HG02981 (cell line): ENCODE data around the gene CFAP251.

Source experiments
- ATAC-seq: cut with Tn5 transposase; IDR thresholded peaks from one replicate; pipeline ENCODE4 v1.9.1; 2021; ENCODE audit warnings: mild to moderate bottlenecking, moderate library complexity; ENCODE audit not compliant: unreplicated experiment

CFAP251 gene

DNA sequence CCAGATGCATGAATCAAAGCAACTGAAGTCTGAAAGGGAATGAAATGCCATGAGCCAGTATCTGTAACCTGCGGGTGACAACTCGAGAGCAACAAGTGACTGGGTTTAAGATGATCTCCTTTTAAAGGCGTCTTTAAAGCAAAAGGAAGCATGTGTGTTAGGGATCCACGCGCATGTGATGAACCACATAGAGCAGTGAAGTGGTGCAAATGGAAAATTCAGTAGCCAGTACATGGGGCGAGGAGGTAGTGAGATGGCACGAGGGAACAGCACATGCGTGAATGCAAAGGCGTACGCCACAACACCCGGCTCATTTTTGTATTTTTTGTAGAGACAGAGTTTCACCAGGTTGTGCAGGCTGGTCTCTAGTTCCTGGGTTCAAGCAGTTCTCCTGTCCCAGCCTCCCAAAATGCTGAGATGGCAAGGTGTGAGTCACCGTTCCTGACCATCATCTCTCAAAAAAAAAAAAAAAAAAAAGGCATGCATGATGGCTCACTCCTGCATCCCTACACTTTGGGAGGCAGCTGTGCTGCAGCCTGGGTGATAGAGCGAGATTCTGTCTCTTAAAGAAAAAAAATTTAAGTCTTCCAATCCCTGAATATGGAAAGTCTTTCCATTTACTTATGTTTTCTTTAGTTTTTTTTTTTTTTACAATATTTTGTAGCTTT is 78.7 kb downstream of the CFAP251 start:
- ATAC-seq: no peak

DNA sequence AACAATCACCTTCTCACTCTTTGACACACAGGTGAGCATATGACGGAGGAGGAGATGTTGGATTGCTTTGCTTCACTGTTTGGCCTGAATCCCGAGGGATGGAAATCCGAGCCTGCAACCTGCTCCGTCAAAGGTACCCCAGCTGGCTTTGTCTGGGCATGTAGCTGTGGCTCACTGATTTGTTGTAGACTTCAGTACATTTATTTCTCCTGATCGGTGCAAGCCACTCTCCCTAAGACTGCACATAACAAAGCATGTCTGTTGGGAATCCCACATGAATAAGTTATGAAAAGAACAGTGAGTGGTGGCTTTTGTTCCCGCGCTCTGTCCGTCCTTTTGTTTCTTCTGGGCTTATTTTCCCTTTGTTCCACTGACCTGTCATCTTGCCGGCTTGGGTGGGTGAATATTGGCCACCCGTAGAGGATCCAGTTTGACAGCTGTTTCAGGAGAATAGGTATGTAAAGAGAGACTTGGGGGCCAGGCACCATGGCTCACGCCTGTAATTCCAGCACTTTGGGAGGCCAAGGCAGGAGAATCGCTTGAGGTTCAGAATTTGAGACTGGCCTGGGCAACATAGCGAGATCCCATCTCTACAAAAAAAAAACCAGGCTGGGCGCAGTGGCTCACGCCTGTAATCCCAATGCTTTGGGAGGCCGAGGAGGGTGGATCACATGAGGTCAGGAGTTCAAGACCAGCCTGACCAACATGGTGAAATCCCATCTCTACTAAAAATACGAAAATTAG is 83.2 kb downstream of the CFAP251 start:
- no peak for ATAC-seq

DNA sequence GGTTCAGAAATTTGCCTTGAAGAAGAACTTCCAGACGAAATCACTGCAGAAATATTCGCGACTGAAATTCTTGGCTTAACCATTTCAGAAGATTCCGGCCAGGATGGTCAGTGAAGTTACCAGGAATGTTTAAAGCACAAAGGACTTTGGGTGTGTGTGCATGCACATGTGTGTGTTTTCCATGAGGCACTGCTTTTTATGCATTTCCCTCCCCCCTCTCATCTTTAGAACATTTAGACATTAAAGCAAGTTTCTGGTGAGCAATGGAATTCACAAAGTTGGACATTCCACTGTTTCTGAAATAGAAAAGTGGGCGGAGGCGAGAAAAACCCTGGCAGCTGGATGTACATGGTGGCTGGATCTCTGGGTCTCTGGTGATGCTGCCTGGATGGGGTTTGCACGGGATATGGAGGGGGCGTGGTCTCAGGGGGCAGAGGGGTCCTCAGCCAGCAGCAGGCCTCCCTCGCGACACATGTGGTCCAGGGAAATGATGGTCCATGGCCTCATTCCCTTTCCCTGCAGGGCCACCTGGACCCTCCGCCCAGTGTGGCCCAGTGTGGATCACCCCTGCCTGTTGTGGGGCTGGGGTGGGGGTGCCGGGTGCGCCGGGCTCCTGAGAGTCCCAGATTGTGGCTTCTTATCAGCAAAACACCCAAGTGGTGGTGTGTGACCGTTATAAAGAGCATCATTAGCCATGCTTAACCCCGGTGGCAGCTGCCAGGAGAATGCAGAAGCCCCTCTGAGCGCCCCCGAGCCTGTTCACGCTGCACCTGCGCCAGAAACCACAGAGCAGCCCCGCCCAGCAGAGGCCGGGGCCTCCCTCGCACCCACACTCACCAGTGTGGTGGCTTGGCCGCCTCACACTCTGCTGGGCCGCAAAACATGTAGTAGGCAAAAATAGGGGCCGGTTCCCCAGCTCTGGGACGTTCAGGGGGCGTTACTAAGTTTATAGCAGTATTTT is 85.5 kb downstream of the CFAP251 start:
- ATAC-seq: no peak

DNA sequence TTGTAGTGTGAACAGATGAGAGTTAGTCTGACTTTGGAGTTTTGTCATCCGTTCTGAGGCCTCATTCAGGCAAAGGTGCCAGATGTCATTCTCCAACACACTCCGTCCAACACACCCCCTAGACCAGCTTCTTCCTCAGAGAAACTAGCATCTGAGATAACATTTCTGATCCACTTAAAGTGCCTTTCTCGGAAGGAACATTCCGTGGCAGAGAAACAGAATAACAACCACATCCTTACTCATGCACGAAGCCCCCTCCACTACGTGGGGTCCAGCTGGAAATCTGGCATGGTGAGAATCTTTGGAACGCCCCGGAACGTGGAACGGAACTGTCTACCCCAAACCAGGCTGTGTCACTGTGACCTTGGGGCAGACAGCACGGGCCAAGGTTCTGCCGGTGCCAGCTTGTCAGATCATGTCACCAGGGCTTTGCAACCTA is 86.3 kb downstream of the CFAP251 start:
- no peak for ATAC-seq

DNA sequence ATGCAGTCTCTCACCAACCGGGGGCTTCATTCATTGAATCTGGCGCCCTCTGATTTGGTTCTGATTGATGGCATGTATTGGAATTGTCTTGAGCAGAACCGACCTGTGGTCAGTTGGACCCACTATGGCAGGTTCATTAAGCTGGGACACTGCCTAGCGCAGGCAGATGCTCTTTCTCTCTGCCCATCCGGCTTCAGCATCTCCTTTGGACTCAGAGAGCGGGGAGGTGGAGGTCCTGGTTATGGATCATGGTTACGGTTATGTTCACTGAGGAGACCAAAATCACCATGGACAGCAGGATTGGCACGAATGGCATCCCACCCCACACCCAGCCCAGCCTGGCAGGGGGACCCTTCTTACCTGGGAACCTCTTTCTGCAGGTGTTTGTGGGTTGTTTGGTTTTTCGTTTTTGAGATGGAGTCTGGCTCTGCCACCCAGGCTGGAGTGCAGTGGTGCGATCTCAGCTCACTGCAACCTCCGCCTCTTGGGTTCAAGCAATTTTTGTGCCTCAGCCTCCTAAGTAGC is 86.9 kb downstream of the CFAP251 start:
- ATAC-seq: no peak

DNA sequence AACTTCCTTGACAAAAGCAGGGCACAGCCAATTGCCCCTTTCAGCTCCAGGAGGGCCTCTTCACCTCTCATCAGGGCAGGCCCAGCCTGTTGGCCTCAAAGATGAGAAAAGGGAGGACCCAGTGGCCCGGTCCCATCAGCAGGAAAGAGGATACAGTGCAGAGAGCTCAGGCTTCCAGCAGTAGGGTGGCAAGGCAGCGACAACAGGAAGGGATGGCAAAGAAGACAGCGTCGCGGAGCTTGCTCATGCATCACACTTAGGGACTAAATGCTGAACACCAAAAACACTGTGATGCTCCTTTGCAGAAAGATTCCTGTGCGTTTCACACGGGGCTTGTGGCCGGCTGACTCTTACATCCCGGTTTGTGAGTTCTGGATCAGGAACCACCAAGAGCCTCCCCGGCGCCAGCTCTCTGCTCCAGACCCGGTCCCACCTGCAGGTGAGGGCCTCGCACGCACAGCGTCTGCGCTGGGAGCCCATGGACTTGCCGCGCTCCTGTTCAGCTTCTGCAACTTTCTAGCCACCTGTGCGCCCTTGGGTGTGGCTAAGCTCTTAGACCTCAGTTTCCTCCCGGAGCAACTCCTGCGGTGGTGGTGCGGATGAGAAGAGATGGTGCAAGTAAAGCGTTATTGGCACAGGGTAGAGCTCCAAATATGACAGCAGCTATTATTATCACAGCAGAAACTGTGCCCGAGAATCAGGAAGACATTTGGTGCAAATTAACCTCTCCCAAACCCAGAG is 88.0 kb downstream of the CFAP251 start:
- no peak for ATAC-seq

DNA sequence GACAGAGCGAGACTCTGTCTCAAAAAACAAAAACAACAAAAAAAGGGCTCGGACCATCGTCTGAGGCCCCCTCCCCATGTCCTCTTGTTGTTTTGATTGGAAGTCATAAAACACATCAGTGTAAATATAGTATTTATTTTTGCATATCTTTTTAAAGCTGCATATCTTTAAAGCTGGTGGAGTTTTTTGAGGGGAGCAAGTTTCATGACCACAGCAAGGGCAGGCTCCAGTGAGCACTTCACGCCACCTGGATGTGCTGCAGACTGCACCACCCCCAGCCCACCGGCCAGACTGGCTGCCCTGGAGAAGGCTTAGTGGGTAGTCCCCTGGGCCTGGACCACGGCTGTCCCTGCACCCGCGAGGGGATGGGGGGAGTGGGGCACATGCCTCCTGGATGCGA is 91.3 kb downstream of the CFAP251 start:
- ATAC-seq: no peak

DNA sequence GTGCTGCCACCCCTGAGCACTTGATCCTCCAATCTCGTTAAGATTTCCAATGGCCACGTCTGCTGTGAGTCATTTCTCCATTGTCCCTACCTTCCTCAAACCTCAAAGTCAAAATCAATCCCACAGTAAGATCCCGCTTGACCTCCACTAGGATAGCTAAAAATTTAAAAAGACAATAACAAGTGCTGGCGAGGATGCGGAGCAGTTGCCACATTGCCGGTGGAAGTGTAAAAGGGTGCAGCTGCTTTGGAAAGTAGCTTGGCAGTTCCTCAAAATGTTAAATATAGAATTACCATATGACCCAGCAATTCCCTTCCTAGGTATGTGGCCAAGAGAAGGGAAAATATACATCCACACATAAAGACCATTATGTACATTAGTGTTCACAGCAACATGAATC is 93.8 kb downstream of the CFAP251 start:
- no peak for ATAC-seq

DNA sequence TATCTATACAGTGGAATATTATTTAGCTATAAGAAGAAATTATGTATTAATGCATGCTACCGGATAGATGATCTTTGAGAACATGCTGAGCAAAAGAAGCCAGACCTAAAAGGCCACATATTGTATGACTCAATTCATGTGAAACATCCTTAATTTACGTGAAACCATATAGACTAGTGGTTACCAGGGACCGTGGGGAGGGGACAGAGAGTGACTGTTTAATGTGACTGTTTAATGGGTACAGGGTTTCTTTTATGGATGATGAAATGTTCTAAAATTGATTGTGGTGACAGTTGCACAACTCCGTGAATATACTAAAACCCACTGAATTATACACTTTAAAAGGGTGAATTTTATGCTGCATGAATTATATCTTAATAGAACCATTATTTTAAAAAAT is 94.7 kb downstream of the CFAP251 start:
- no peak for ATAC-seq

DNA sequence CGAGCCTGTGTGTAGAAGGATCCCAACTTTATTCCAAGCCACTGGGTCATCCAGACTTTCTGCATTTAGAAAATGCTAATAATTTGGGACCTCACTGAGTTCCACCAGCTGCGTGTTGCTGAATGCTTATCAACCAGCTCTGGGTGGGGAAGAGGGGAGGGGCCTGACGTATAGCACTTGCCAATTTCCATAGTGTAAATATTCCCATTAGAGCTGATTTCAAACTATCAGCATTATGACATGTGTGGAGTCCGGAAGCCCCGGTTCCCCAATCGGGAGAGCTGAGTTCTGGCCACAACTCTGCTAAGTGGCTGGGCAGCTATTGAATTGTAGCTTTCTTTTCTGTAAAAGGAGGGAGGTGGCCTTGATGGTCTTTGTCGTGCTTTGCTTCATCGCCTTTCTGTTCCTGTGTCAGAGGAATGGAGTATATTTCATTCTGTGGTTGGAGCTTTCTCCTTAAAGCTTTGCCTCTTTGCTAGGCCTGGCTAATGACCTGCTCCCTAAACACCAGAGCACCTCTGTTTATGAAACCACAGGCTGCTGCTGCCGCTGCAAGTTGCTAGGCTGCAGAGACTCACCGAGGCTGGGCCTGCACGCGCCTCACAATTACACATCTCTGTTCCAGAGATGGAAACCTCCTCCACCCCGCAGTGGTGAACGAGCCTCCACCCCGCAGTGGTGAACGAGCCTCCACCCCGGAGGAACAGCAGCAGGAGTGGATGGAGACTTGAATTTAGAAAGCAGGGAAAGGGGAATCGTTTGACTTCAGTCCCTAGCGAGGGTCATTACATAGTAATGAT is 95.6 kb downstream of the CFAP251 start:
- no peak for ATAC-seq

DNA sequence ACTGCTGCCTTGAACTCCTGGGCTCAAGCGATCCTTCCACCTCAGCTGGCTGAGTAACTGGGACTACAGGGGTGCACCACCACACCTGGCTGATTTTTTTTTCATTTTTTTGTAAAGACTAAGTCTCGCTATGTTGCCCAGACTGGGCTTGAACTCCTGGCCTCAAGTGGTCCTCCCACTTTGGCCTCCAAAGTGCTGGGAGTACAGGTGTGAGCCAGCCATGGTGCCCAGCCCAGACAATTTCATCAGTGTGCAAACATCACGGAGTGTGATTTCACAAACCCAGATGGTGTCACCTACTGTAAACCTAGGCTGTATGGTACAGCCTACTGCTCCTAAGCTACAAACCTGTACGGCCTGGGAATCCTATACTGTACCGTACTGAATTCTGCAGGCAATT is 96.4 kb downstream of the CFAP251 start:
- ATAC-seq: no peak

DNA sequence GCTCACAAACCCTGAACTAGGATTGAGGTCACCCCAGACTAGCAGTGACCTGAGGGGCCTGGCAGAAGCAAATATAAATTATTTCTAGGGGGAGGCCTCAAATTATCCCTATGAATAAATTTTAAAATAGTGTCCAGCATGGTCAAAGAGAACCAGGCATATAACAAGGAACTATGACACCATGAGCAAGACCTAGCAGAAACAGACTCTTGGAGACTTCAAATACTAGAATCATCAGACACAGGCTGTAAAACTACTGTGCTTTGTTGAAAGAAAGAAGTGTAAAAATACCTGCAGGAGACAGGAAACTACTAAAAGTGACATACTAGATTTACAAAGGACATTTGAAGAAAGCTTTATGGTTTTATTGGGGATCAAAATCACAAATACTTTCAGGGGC is 100.1 kb downstream of the CFAP251 start:
- ATAC-seq: no peak

DNA sequence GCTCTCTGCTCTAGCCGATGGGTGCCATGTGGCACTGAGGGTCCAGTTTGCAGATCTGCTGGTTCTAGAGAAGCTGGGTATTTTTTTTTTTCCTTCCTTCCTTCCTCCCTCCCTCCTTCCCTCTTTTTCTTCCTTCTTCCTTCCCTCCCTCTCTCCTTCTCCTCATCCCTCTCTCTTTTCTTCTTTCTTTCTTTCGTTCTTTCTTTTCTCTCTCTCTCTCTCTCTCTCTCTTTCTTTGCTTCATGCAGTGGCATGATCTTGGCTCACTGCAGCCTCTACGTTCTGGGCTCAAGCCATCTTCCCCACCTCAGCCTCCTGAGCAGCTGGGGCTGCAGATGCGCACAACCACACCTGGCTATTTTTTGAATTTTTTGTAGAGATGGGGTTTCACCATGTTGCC is 100.5 kb downstream of the CFAP251 start:
- no peak for ATAC-seq

DNA sequence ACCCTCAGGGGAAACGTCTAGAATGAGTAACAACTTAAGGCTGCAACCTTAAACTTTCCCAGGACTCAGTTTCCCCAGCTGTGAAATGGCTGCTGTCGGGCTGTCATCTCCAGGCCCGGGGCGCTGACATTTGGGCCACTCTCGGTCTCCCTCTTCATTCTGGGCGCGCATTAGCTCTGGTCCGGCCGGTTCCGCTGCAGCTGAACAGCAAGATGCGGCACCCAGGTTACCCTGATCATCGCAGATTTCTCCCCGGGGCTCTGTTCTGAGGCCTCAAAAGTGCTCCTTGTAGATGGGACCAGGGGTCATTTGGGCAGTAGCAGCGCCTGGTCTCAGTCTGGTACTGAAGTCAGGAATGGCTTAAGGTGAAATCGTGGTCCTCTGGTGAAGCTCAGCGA is 102.4 kb downstream of the CFAP251 start:
- ATAC-seq: no peak

DNA sequence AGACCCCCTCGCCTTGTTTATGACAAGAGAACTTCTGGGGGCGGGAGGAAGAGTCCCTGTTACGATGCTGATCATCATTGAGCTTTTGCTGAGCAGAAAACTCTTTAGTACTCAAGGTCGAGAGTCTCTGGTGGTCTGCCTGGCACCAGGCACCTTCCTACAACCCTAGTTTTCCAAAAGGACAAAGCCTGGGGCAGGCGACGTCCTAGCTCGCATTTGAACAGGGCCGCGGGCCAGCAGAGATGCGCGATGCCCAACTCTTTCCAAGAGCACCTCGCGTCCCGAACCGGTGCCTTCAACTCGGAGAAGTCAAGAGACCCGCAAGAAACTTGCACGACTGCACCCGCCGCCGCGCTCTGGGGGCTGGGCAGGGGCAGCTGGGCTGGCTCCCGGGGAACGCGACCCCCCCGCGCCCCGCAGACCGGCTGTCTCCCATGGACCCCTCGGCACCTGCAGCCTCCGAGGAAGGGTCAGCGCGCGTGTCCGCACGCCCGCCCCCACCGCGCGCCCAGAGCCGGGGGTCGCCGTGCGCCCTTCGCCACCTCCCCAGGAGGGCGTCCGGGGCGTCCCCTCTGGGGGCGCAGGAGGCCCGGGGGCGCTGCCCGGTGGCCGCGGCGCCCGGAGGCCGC is 102.9 kb downstream of the CFAP251 start:
- no peak for ATAC-seq

DNA sequence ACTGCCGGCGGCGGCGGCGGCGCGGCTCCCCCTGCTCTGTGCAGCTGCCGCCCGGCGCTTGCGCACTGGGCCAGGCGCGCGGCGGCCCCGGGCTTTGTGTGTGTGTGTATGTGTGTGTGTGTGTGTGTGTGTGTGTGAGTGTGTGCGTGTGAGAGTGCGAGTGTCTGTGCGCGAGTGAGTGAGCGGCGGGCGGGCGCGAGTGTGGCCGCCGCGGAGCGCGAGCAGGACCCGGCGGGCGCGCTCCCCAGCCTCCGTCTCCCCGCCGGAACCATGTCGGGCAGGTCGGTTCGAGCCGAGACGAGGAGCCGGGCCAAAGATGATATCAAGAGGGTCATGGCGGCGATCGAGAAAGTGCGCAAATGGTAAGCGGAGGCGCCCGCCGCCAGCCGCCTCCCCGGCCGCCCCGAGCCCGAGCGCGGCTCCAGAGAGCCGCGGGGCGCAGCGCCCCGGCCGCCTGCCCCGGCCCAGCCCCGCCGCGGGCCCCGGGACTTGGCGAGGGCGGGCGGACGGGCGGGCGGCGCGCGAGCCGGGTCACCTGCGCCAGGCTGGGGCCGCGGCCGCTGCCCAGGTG is 103.5 kb downstream of the CFAP251 start, which contains the start of gene BCL7A:
Gene BCL7A, plus strand, starts transcription at position 63 of the 571 bp plus-strand sequence. Its CDS starts 208 bp downstream, at position 271.
- no peak for ATAC-seq

DNA sequence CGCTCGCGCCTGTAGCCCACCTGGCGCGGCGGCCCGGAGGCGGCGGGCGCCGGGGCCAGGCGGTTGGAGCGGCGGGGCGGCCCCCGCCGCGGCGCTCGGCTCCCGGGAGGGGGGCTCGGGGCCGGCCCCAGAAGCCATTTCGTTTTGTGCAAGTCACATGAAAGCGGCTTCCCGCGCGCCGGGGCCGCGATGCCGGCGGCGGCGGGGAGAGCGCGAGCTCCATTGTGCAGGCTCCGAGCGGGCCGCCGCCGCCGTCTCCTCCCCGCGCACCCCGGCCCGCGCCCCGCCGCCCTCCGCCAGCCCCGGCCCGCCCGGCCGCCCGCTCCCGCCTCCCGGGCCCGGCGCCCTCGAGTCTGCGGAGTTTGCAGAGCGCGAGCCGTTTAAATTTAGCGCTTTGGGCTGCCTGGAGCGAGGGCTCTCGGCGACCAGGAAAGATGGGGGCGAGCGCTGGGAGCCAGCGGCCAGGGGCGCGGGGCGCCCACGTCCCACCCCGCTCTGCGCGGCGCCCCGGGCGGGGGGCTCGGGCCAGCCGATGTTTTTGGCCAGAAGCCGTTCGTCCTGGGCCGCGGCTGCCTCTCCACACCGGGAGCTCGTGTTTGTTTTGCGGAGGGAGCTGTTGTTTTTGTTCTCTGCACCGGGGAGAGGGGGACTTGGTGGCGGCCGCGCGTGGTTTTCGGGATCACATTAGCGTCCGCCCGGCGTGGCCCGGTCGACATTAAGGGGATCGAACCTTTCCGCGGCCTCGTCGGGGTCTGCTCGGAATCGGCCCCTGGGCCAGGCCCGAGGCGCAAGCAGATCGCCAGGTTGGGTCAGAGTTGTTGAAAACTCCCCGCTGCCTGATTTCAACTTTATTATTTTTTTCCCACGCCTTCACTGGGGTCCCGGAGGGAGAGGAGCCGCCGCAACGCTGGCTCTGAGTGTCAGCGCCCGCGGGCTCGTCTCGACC is 104.3 kb downstream of the CFAP251 start:
- no peak for ATAC-seq
